NT2/D1 (cell line): ENCODE data around the gene CNPY2.
"Not testable (repeated sequence)": the region's sequence is repeated elsewhere in the genome, so short reads cannot be mapped to it uniquely, and the experiment has no call there.

Experiments
- DNase-seq: peaks from one replicate; pipeline ENCODE4 v3.0.0-alpha.2; 2011; ENCODE audit warnings: low read depth, low spot score
- H3K27me3 ChIP-seq: 2 replicates; pipeline ENCODE4 v1.6.0; 2011; ENCODE audit warnings: mild to moderate bottlenecking; ENCODE audit not compliant: insufficient read length, insufficient read depth
- H3K36me3 ChIP-seq: 2 replicates; pipeline ENCODE4 v1.6.1; 2011; ENCODE audit warnings: mild to moderate bottlenecking, low read length, mixed read lengths; ENCODE audit not compliant: insufficient read depth, insufficient read length
- H3K4me1 ChIP-seq: 2 replicates; pipeline ENCODE4 v1.5.1; 2011; ENCODE audit not compliant: insufficient read depth, insufficient read length
- H3K4me3 ChIP-seq: 2 replicates; pipeline ENCODE4 v1.5.1; 2011; ENCODE audit warnings: low read depth; ENCODE audit not compliant: insufficient read length
- H3K9ac ChIP-seq: 2 replicates; pipeline ENCODE4 v1.6.0; 2011; ENCODE audit warnings: low read depth; ENCODE audit not compliant: insufficient read length
- H3K9me3 ChIP-seq: 2 replicates; pipeline ENCODE4 v1.5.1; 2011; ENCODE audit warnings: mild to moderate bottlenecking, low read length; ENCODE audit not compliant: insufficient read depth
- SUZ12 ChIP-seq: IDR thresholded peaks from 2 replicates; pipeline ENCODE4 v1.6.1; 2011; ENCODE audit not compliant: insufficient read length, insufficient read depth; ENCODE audit errors: extremely low read depth
- YY1 ChIP-seq: IDR thresholded peaks from 2 replicates; pipeline ENCODE4 v1.6.1; 2011; ENCODE audit not compliant: insufficient read length, insufficient read depth
- ZNF274 ChIP-seq: IDR thresholded peaks from 2 replicates; pipeline ENCODE4 v1.6.1; 2011; ENCODE audit warnings: mild to moderate bottlenecking, low read depth, low read length

CNPY2 gene

GRCh38 chr12:56350662-56351061 is 34.9 kb upstream of the CNPY2 start:
- no peaks in the 10 kb centered on the region for H3K27me3 ChIP-seq
- no peak for TF ChIP-seq ZNF274
- TF ChIP-seq SUZ12: no peak
- no peak for TF ChIP-seq YY1
- no peak overlapping the region for H3K9ac ChIP-seq
- no peak for DNase-seq
- H3K4me3 ChIP-seq: no peak overlapping the region
- H3K4me1 ChIP-seq: no peaks in the 10 kb centered on the region
- no peaks in the 10 kb centered on the region for H3K9me3 ChIP-seq
- H3K36me3 ChIP-seq: peaks cover 77% of the 10 kb centered on the region

- H3K9ac ChIP-seq: no peak overlapping the region
- no peaks in the 10 kb centered on the region for H3K4me1 ChIP-seq
- peaks cover 69% of the 10 kb centered on the region for H3K36me3 ChIP-seq
Measured at GRCh38 chr12:56348776-56349175, 33.0 kb upstream of the CNPY2 start.

GRCh38 chr12:56347255-56347654 is 31.5 kb upstream of the CNPY2 start:
- not testable (repeated sequence) for H3K9ac ChIP-seq, H3K9me3 ChIP-seq, DNase-seq, H3K4me3 ChIP-seq, H3K27me3 ChIP-seq, H3K4me1 ChIP-seq
- H3K36me3 ChIP-seq: peaks cover 79% of the 10 kb centered on the region

More at GRCh38 chr12:56348776-56349175, 33.0 kb upstream of the CNPY2 start:
- Histone ChIP-seq H3K9me3 (no peaks in the 10 kb centered on the region), H3K4me3 (no peak overlapping the region), H3K27me3 (no peaks in the 10 kb centered on the region)
- no peak for TF ChIP-seq ZNF274
- no peak for TF ChIP-seq YY1
- TF ChIP-seq SUZ12: no peak
- no peak for DNase-seq

GRCh38 chr12:56346675-56347074 is 30.9 kb upstream of the CNPY2 start:
- Histone ChIP-seq H3K4me3 (no peak overlapping the region), H3K9me3 (no peaks in the 10 kb centered on the region), H3K4me1 (no peaks in the 10 kb centered on the region), H3K36me3 (peaks cover 77% of the 10 kb centered on the region), H3K27me3 (no peaks in the 10 kb centered on the region), H3K9ac (no peak overlapping the region)
- no peak for DNase-seq
- TF ChIP-seq ZNF274 (no peak), SUZ12 (no peak), YY1 (no peak)

GRCh38 chr12:56342290-56342689 is 26.5 kb upstream of the CNPY2 start:
- DNase-seq, H3K27me3 ChIP-seq, H3K9me3 ChIP-seq, H3K9ac ChIP-seq, H3K4me3 ChIP-seq: not testable (repeated sequence)
- Histone ChIP-seq H3K36me3 (peaks cover 46% of the 10 kb centered on the region), H3K4me1 (peaks cover 13% of the 10 kb centered on the region)

- Histone ChIP-seq H3K9me3 (no peaks in the 10 kb centered on the region), H3K27me3 (no peaks in the 10 kb centered on the region), H3K4me1 (peaks cover 14% of the 10 kb centered on the region), H3K36me3 (peaks cover 39% of the 10 kb centered on the region), H3K9ac (no peak overlapping the region), H3K4me3 (no peak overlapping the region)
- no peak for DNase-seq
- TF ChIP-seq SUZ12: no peak
- no peak for TF ChIP-seq ZNF274
- no peak for TF ChIP-seq YY1
Measured at GRCh38 chr12:56341616-56342015, 25.8 kb upstream of the CNPY2 start.

- no peak for DNase-seq
- H3K27me3 ChIP-seq: no peaks in the 10 kb centered on the region
- peaks cover 23% of the 10 kb centered on the region for H3K36me3 ChIP-seq
- no peak for TF ChIP-seq SUZ12
- no peak for TF ChIP-seq ZNF274
- TF ChIP-seq YY1: no peak
- H3K9ac ChIP-seq: peak overlapping the region; percentile 57
- no peak overlapping the region for H3K4me3 ChIP-seq
- peaks cover 16% of the 10 kb centered on the region for H3K4me1 ChIP-seq
- no peaks in the 10 kb centered on the region for H3K9me3 ChIP-seq
Measured at GRCh38 chr12:56339158-56339422, 23.3 kb upstream of the CNPY2 start.

- TF ChIP-seq YY1: no peak
Measured at GRCh38 chr12:56338308-56339157, 22.7 kb upstream of the CNPY2 start, which contains the start of gene IL23A. Gene IL23A (plus strand): TSS chr12:56338884. CDS start chr12:56339045, 161 bp downstream.

More at GRCh38 chr12:56338308-56339157, 22.7 kb upstream of the CNPY2 start, which contains the start of gene IL23A:
- DNase-seq: no peak
- H3K27me3 ChIP-seq: no peaks in the 10 kb centered on the region
- H3K4me3 ChIP-seq: no peak within 1 kb of the TSS
- peaks cover 18% of the 10 kb centered on the region for H3K36me3 ChIP-seq
- no peaks in the 10 kb centered on the region for H3K9me3 ChIP-seq
- H3K9ac ChIP-seq: peak within 1 kb of the TSS; percentile 57
- peaks cover 16% of the 10 kb centered on the region for H3K4me1 ChIP-seq
